Large intestine (tissue), 3 donors: ENCODE results near the gene KCTD1. TPM values are rescaled to one million over a fixed set of nuclear protein-coding genes. Genes with fewer than 3 reads are reported as not detected.

Experiments used
- DNase-seq, 2 donors: peaks; one replicate each; pipeline versions ENCODE4 v3.0.0 to v3.0.0-alpha.2; 2013
- H3K27ac ChIP-seq: one replicate; pipeline ENCODE4 v1.5.1; 2013; ENCODE audit warnings: low read length
- H3K27me3 ChIP-seq: 2 replicates; pipeline ENCODE4 v1.6.1; 2013; ENCODE audit warnings: low read length; ENCODE audit not compliant: control insufficient read depth, insufficient read depth
- H3K36me3 ChIP-seq: 2 replicates; pipeline ENCODE4 v1.6.1; 2013; ENCODE audit warnings: low read length; ENCODE audit not compliant: control insufficient read depth, insufficient read depth
- H3K4me1 ChIP-seq: one replicate; pipeline ENCODE4 v1.6.1; 2013; ENCODE audit warnings: low read length; ENCODE audit not compliant: control insufficient read depth, insufficient read depth
- H3K4me3 ChIP-seq: one replicate; pipeline ENCODE4 v1.5.1; 2013; ENCODE audit warnings: low read length
- H3K9me3 ChIP-seq: one replicate; pipeline ENCODE4 v1.6.1; 2013; ENCODE audit warnings: mild to moderate bottlenecking, low read depth, low read length, moderate library complexity; ENCODE audit not compliant: control insufficient read depth
- WGBS: methylation state at CpG from one replicate; pipeline ENCODE4 v1.1.5; 2013; ENCODE audit warnings: low lambda C conversion rate; ENCODE audit not compliant: insufficient coverage; 5-methylcytosine and 5-hydroxymethylcytosine counted together
- polyA plus RNA-seq: library from polyadenylated mRNA; unstranded; fragments of 120-200 nt; gene quantifications from one replicate; pipeline ENCODE4 v1.2.1, GENCODE V29; 2013

KCTD1 gene
- polyA plus RNA-seq, 1 donor: 7.7 TPM

GRCh38 chr18:26482569-26482968 lies 65.8 kb downstream of the KCTD1 start:
- Histone ChIP-seq H3K4me1 (peaks cover 38% of the 10 kb centered on the region), H3K9me3 (peaks cover 3% of the 10 kb centered on the region), H3K27me3 (no peaks in the 10 kb centered on the region), H3K4me3 (no peak overlapping the region), H3K36me3 (no peaks in the 10 kb centered on the region), H3K27ac (peak overlapping the region; percentile 92)
- WGBS: no CpG with 5 or more reads among the region's 5 CpGs
- no peak for DNase-seq

GRCh38 chr18:26480897-26481795 lies 67.2 kb downstream of the KCTD1 start:
- Histone ChIP-seq H3K4me3 (no peak overlapping the region), H3K36me3 (no peaks in the 10 kb centered on the region), H3K27ac (peak overlapping the region; percentile 92), H3K4me1 (peaks cover 32% of the 10 kb centered on the region), H3K27me3 (no peaks in the 10 kb centered on the region), H3K9me3 (peaks cover 3% of the 10 kb centered on the region)
- peak; percentile 89 to 94 for DNase-seq
- WGBS: 60% methylated on average over 1 of the region's 8 CpGs

DNA sequence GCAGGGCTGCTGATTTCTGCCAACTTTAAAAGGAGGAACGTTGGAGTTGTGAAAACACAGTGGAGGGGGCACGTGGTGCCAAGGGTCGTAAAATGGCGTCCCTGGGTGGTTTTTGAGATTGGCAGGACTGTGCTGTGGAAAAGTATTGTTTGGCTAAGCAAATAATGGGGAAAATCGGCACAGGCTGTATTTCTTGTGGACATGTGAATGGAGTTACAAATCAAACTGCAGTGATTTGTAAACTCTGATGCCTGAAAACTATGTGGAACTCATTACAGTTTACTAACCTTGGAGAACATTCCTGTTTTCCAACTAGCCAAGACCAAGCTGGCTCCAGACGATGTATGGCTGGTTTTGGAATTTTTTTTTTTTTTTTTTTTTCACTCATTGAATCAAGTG lies 68.7 kb downstream of the KCTD1 start:
- H3K4me3 ChIP-seq: no peak overlapping the region
- H3K9me3 ChIP-seq: peaks cover 3% of the 10 kb centered on the region
- no peak for DNase-seq
- peaks cover 32% of the 10 kb centered on the region for H3K4me1 ChIP-seq
- H3K36me3 ChIP-seq: no peaks in the 10 kb centered on the region
- no peak overlapping the region for H3K27ac ChIP-seq
- WGBS: 40% methylated on average over 1 of the region's 6 CpGs
- H3K27me3 ChIP-seq: no peaks in the 10 kb centered on the region

- 89% methylated on average over 5 of the region's 26 CpGs for WGBS
- DNase-seq: no peak
- Histone ChIP-seq H3K27me3 (no peaks in the 10 kb centered on the region), H3K27ac (no peak overlapping the region), H3K9me3 (peaks cover 3% of the 10 kb centered on the region), H3K4me3 (no peak overlapping the region), H3K36me3 (no peaks in the 10 kb centered on the region), H3K4me1 (peaks cover 32% of the 10 kb centered on the region)
These were observed 69.2 kb downstream of the KCTD1 start for GRCh38 chr18:26479065-26479680.

- H3K9me3 ChIP-seq: peaks cover 3% of the 10 kb centered on the region
- no peaks in the 10 kb centered on the region for H3K36me3 ChIP-seq
- no peak overlapping the region for H3K4me3 ChIP-seq
- H3K4me1 ChIP-seq: peaks cover 26% of the 10 kb centered on the region
- no peak overlapping the region for H3K27ac ChIP-seq
- 48% methylated on average over 4 of the region's 4 CpGs for WGBS
- no peaks in the 10 kb centered on the region for H3K27me3 ChIP-seq
- DNase-seq: no peak
These were observed 70.4 kb downstream of the KCTD1 start for GRCh38 chr18:26477828-26478466.

GRCh38 chr18:26476697-26477096 lies 71.7 kb downstream of the KCTD1 start:
- H3K4me1 ChIP-seq: peaks cover 13% of the 10 kb centered on the region
- no peak overlapping the region for H3K27ac ChIP-seq
- peaks cover 3% of the 10 kb centered on the region for H3K9me3 ChIP-seq
- no peak overlapping the region for H3K4me3 ChIP-seq
- H3K36me3 ChIP-seq: no peaks in the 10 kb centered on the region
- WGBS: 100% methylated on average over 4 of the region's 8 CpGs
- DNase-seq: no peak
- no peaks in the 10 kb centered on the region for H3K27me3 ChIP-seq

DNA sequence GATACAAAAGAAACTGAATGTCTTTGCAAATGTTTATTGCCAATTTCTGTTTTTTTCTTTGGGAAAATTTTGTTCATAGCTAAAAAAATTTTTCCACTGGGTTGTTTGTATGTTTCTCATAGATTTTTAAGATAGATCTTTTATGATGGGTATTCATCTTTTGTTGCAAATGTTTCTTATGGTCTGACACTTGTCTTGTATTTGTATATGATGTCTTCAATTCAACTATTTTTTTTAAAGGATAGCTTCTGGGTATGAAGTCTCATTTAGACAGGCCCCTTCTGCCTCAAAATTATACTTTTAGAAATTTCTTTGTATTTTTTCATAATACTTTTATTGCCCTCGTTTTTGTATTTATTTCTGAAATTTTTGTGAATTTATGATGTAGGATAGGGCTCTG lies 73.8 kb downstream of the KCTD1 start:
- H3K9me3 ChIP-seq: peaks cover 3% of the 10 kb centered on the region
- H3K36me3 ChIP-seq: no peaks in the 10 kb centered on the region
- WGBS: 90% methylated on average over 1 of the region's 1 CpG
- no peak for DNase-seq
- no peak overlapping the region for H3K4me3 ChIP-seq
- peaks cover 3% of the 10 kb centered on the region for H3K4me1 ChIP-seq
- H3K27me3 ChIP-seq: no peaks in the 10 kb centered on the region
- H3K27ac ChIP-seq: no peak overlapping the region

DNA sequence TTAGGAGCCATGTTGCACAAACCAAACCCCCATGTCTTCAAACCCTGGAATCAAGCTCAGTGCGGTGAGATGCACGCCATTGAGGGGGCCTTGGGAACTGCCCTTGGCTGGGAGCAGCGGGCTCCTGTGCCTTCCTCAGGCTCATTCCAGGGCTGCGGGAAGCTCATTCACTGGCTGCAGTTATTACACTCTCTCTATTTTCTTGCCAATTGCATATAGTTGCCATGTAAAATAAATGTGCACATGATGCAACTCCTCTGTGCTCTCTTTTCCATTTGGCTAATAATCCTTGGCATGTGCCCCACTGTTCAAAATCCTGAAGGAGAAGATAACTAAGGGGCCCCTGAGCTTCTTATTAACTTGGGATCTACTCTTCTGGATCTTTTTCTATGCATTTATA lies 74.7 kb downstream of the KCTD1 start:
- peaks cover 3% of the 10 kb centered on the region for H3K4me1 ChIP-seq
- WGBS: 100% methylated on average over 1 of the region's 4 CpGs
- peak in 1 of 2 donors; percentile 52 for DNase-seq

GRCh38 chr18:26471826-26472225 lies 76.5 kb downstream of the KCTD1 start:
- Histone ChIP-seq H3K4me1 (no peaks in the 10 kb centered on the region), H3K9me3 (no peaks in the 10 kb centered on the region), H3K27me3 (no peaks in the 10 kb centered on the region), H3K36me3 (no peaks in the 10 kb centered on the region), H3K4me3 (no peak overlapping the region), H3K27ac (no peak overlapping the region)
- DNase-seq: no peak
- WGBS: 93% methylated on average over 6 of the region's 9 CpGs

More for the DNA sequence above, 74.7 kb downstream of the KCTD1 start:
- Histone ChIP-seq H3K9me3 (no peaks in the 10 kb centered on the region), H3K4me3 (no peak overlapping the region), H3K27me3 (no peaks in the 10 kb centered on the region), H3K36me3 (no peaks in the 10 kb centered on the region), H3K27ac (no peak overlapping the region)

DNA sequence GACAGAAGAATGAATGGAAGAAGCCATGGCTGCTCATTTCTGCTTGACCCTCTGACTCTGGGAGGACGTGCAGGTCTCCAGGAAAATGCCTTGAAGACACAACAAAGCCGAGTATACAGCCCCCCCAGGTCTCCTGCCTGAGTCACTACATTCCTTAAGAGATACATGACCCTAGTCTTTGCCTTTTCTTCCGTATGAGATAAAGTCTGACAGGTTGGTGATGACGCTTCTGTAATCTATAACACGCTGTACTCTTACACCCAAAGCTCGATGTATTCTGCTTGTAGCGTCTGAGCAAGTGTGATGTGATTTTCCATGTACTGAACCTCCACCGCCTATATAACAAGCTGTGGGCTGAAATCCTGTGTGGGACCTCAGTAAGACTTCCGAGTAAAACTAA lies 77.3 kb downstream of the KCTD1 start:
- no CpG with 5 or more reads among the region's 9 CpGs for WGBS
- Histone ChIP-seq H3K4me1 (no peaks in the 10 kb centered on the region), H3K4me3 (no peak overlapping the region), H3K36me3 (no peaks in the 10 kb centered on the region), H3K27me3 (no peaks in the 10 kb centered on the region), H3K9me3 (no peaks in the 10 kb centered on the region), H3K27ac (no peak overlapping the region)
- peak; percentile 38 to 58 for DNase-seq
